Activated T-cell treated with anti-CD3 and anti-CD28 coated beads, Interleukin-2, amount 50 U/mL, for 24 hours (primary cell): ENCODE data around the gene TSSK2.
"Not testable (repeated sequence)": the region's sequence is repeated elsewhere in the genome, so short reads cannot be mapped to it uniquely, and the experiment has no call there.

Experiments
- DNase-seq: peaks from one replicate; pipeline ENCODE4 v3.0.0-alpha.2; 2020
- H3K27ac Mint-ChIP-seq: 2 replicates; pipeline ENCODE4 v1.8.0; 2020; ENCODE audit warnings: mild to moderate bottlenecking, mixed read lengths
- H3K27me3 Mint-ChIP-seq: 2 replicates; pipeline ENCODE4 v1.8.0; 2020; ENCODE audit warnings: mixed read lengths
- H3K36me3 Mint-ChIP-seq: 2 replicates; pipeline ENCODE4 v1.8.0; 2020; ENCODE audit warnings: low read depth, mixed read lengths
- H3K4me1 Mint-ChIP-seq: 2 replicates; pipeline ENCODE4 v1.8.0; 2020; ENCODE audit warnings: low read depth, mixed read lengths
- H3K4me3 Mint-ChIP-seq: 2 replicates; pipeline ENCODE4 v1.8.0; 2020; ENCODE audit warnings: mild to moderate bottlenecking, moderate library complexity, mixed read lengths
- H3K9me3 Mint-ChIP-seq: 2 replicates; pipeline ENCODE4 v1.8.0; 2020; ENCODE audit warnings: mixed read lengths

The TSSK2 gene

DNA sequence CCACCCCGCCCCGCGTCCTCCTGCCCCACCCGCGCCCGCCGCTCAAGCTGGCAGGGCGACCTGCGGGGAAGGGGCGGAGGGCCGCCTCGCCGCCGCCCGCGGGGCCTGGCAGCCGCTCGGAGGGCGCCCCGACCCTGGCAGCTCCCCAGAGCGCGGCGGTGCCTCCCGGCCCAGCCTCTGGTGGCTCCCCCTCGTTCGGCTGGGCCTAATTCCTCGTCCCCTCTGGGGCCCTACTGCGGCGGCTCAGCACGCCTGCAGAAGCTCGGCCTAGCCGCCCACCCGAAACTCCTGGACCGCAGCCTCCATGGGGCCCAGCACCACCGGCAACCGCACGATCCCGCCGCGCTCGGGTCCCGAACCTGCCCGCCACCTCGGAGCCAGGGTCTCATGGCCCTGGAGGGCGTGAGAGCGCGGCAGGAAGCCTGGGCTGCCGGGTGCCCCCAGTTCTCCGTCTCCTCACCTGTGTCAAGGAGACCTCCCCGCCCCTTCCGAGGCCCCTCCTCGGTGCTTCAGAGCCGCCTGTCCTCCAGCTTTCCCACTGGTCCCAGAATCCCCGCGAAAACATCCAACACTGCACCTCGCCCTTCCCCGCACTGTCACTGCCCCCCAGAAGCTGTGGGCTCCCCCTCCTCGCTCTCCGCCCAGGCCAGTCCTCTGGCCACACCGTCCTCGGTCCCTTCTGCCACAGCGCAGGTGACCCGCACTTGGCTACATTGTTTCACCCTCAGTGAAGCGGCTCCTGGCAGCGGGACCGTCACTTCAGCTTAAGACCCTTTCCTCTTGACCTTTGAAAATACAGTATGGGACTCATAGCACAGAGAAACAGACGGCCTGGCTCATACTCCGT is 19.6 kb downstream of the TSSK2 start:
- Mint-ChIP-seq H3K36me3 (no peaks in the 10 kb centered on the region), H3K27me3 (peaks cover 56% of the 10 kb centered on the region), H3K4me3 (no peak overlapping the region), H3K27ac (no peak overlapping the region), H3K9me3 (no peaks in the 10 kb centered on the region), H3K4me1 (peaks cover 5% of the 10 kb centered on the region)
- no peak for DNase-seq

- DNase-seq = no peak
- H3K4me3 Mint-ChIP-seq = no peak overlapping the region
Observed at GRCh38 chr22:19151329-19152191, 20.5 kb downstream of the TSSK2 start.

GRCh38 chr22:19152942-19153883 is 22.1 kb downstream of the TSSK2 start:
- no peaks in the 10 kb centered on the region for H3K9me3 Mint-ChIP-seq
- peaks cover 55% of the 10 kb centered on the region for H3K27me3 Mint-ChIP-seq
- H3K27ac Mint-ChIP-seq = no peak overlapping the region
- no peaks in the 10 kb centered on the region for H3K36me3 Mint-ChIP-seq
- H3K4me1 Mint-ChIP-seq = peaks cover 5% of the 10 kb centered on the region
- H3K4me3 Mint-ChIP-seq = no peak overlapping the region
- no peak for DNase-seq

More at GRCh38 chr22:19151329-19152191, 20.5 kb downstream of the TSSK2 start:
- Mint-ChIP-seq H3K36me3 (no peaks in the 10 kb centered on the region), H3K9me3 (no peaks in the 10 kb centered on the region), H3K27me3 (peaks cover 62% of the 10 kb centered on the region), H3K27ac (no peak overlapping the region), H3K4me1 (peaks cover 5% of the 10 kb centered on the region)

GRCh38 chr22:19156109-19156508 is 25.0 kb downstream of the TSSK2 start:
- DNase-seq, H3K4me3 Mint-ChIP-seq, H3K36me3 Mint-ChIP-seq, H3K4me1 Mint-ChIP-seq, H3K27ac Mint-ChIP-seq, H3K9me3 Mint-ChIP-seq: not testable (repeated sequence)
- H3K27me3 Mint-ChIP-seq = peaks cover 48% of the 10 kb centered on the region

DNA sequence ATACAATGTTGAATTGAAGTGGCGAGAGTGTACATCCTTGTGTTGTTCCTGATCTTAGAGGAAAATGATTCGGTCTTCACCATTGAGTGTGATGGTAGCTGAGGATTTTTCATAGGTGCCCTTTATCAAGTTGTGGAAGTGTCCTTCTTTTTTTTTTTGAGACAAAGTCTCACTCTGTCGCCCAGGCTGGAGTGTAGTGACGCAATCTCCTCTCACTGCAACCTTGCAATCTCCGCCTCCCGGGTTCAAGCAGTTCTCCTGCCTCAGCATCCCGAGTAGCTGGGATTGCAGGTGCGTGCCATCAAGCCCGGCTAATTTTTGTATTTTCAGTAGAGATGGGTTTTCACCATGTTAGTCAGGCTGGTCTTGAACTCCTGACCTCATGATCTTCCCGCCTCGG is 27.5 kb downstream of the TSSK2 start:
- DNase-seq, H3K9me3 Mint-ChIP-seq, H3K4me1 Mint-ChIP-seq, H3K27ac Mint-ChIP-seq, H3K36me3 Mint-ChIP-seq, H3K4me3 Mint-ChIP-seq: not testable (repeated sequence)
- peaks cover 30% of the 10 kb centered on the region for H3K27me3 Mint-ChIP-seq

- Mint-ChIP-seq H3K27me3 (peaks cover 40% of the 10 kb centered on the region), H3K4me1 (peaks cover 5% of the 10 kb centered on the region), H3K27ac (no peak overlapping the region), H3K9me3 (no peaks in the 10 kb centered on the region), H3K36me3 (no peaks in the 10 kb centered on the region), H3K4me3 (no peak overlapping the region)
- DNase-seq = no peak
Observed at GRCh38 chr22:19164425-19164824, 33.3 kb downstream of the TSSK2 start.

- no peak overlapping the region for H3K27ac Mint-ChIP-seq
Observed at GRCh38 chr22:19166421-19166820, 35.3 kb downstream of the TSSK2 start.

DNA sequence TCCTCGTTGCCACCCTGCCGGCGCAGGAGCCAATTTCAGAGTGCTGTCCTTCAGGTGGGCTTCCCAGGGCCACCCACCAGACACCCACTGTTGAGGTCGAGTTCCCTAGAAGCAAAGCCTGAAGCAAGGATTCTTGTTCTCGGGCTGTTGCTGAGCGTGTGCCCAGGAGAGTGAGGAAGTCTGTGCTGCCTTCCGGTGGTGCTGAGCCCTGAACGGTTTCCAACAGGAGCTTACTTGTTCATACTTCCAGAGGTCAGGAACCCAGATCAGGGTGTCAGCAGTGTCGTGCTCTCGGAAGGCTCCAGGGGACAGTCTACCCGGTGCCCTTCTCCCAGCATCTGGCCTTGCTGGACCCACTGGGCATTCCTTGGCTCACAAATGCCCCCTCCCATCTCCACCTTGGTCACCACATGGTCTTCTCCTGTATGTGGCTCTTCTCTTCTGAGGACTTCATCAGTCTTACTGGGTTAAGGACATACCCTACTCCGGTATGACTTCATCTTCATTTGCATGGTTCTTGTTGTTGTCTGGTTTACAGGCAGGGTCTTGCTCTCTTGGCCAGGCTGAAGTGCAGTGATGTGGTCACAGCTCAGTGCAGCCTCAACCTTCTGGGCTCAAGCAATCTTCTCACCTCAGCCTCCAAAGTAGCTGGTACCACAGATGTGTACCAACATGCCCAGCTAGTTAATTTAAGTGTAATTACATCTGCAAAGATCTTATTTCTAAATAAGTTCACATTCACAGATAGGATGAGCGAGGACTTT is 36.2 kb downstream of the TSSK2 start:
- no peak overlapping the region for H3K27ac Mint-ChIP-seq
- H3K27me3 Mint-ChIP-seq = peaks cover 51% of the 10 kb centered on the region
- no peak for DNase-seq
- peaks cover 13% of the 10 kb centered on the region for H3K36me3 Mint-ChIP-seq
- peaks cover 21% of the 10 kb centered on the region for H3K4me1 Mint-ChIP-seq
- H3K4me3 Mint-ChIP-seq = no peak overlapping the region
- no peaks in the 10 kb centered on the region for H3K9me3 Mint-ChIP-seq

More at GRCh38 chr22:19166421-19166820, 35.3 kb downstream of the TSSK2 start:
- H3K36me3 Mint-ChIP-seq = peaks cover 6% of the 10 kb centered on the region
- H3K27me3 Mint-ChIP-seq = peaks cover 51% of the 10 kb centered on the region
- peaks cover 18% of the 10 kb centered on the region for H3K4me1 Mint-ChIP-seq
- no peaks in the 10 kb centered on the region for H3K9me3 Mint-ChIP-seq
- no peak overlapping the region for H3K4me3 Mint-ChIP-seq
- DNase-seq = no peak

DNA sequence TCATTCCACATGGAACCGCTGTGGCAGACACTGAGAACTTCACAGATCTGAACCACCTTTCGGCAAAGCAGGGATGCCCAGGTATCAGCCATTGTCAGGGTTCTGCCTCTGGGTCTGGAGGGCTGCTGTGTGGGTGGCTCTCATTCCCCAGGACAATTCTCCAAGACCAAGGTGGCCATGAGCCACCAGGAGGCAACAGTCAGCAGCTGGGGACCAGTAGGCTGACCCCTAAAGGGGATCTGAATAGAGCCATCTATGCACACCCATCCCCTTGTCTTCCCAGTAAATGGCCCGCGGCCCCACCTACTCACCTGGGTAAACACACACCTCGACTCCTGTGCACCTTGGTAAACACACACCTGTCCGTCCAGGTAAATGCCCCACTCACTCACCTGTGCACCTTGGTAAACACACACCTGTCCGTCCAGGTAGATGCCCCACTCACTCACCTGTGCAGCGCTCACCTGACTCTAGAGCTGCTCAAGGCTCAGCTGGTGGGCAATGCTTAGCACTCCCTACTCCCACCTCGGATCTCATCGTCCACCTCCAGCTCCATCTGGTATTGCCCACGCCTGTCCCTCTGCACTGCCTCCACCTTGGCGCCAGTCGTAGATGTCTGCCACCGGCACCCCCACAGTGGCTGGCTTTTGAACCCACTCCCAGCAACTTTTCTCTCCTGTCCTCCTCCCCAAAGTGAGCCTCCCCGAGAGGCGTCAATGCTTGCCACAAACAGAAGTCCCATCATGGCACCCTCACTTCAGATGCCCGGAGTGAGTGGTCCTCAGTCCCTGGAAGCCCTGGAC is 37.2 kb downstream of the TSSK2 start:
- H3K4me1 Mint-ChIP-seq = peaks cover 30% of the 10 kb centered on the region
- H3K4me3 Mint-ChIP-seq = no peak overlapping the region
- no peaks in the 10 kb centered on the region for H3K9me3 Mint-ChIP-seq
- peaks cover 22% of the 10 kb centered on the region for H3K36me3 Mint-ChIP-seq
- peaks cover 51% of the 10 kb centered on the region for H3K27me3 Mint-ChIP-seq
- DNase-seq = no peak
- H3K27ac Mint-ChIP-seq = no peak overlapping the region

GRCh38 chr22:19169002-19169946 is 38.2 kb downstream of the TSSK2 start:
- H3K27ac Mint-ChIP-seq = no peak overlapping the region
- DNase-seq = peak; percentile 45
- H3K27me3 Mint-ChIP-seq = peaks cover 49% of the 10 kb centered on the region
- no peaks in the 10 kb centered on the region for H3K9me3 Mint-ChIP-seq
- H3K4me3 Mint-ChIP-seq = peak overlapping the region; percentile 55
- peaks cover 30% of the 10 kb centered on the region for H3K36me3 Mint-ChIP-seq
- H3K4me1 Mint-ChIP-seq = peaks cover 39% of the 10 kb centered on the region

DNA sequence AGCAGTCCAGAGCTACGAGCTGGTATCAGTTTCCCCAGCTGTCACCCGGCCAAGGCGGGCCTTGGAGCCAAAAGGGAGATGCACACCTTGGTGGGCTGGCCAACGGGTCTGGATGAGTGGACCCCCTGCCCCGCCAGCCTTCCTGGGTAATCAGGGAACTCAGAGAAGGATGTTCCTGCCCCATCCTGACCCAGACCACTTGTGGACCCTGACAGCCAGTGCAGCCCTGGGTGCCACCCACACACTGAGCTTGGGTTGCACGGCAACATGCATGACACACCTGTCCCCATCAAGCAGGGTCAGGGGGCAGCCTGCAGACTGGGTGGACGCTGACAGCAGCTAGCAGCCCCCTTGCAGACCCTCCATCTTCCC is 38.8 kb downstream of the TSSK2 start:
- H3K4me1 Mint-ChIP-seq = peaks cover 43% of the 10 kb centered on the region
- DNase-seq = no peak
- no peak overlapping the region for H3K27ac Mint-ChIP-seq
- peak overlapping the region; percentile 97 for H3K4me3 Mint-ChIP-seq
- H3K36me3 Mint-ChIP-seq = peaks cover 34% of the 10 kb centered on the region
- no peaks in the 10 kb centered on the region for H3K9me3 Mint-ChIP-seq
- peaks cover 45% of the 10 kb centered on the region for H3K27me3 Mint-ChIP-seq
